Activated CD8-positive, alpha-beta memory T cell treated with anti-CD3 and anti-CD28 coated beads for 24 hours (primary cell): ENCODE measurements around the gene CERK.
"Not testable (repeated sequence)": the region's sequence is repeated elsewhere in the genome, so short reads cannot be mapped to it uniquely, and the experiment has no call there.

Experiments
- DNase-seq: peaks from one replicate; pipeline ENCODE4 v3.0.0-alpha.2; 2020

CERK gene

DNA sequence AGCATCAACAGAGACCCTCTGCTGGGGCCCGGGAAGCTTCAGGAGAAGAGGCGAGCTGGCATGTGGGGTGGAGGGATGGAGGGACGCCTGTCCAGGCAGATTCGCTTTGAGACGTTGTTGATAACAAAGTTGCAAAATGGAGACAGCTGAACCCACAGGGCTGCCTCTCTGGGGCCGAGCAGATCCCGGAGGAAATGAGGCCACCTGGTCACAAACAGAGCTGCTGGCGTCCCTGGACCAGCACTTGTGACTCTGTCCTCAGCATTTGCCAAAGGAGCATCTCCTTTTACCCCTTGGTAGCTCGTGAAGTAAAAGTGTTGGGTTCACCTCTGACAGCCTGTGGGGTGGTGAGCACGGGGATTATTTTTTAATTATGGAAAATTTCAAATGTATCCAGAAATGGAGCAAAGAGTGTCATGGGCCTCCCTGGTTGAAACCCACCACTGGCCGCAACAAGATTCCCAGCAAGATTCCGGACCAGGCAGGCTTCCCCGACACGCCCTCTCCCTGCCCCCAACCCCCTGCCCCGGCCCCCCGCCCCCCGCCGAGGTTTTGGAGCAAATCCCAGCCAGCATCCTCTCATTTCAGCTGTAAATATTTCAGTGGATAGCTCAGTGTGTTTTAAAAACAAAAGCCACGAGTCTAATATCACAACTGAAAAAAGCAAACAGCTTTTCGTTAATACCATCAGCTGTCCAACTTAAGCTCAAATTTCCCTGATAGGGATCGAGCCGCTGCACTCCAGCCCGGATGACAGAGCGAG, 97.6 kb downstream of the CERK start:
- DNase-seq, result no peak

DNA sequence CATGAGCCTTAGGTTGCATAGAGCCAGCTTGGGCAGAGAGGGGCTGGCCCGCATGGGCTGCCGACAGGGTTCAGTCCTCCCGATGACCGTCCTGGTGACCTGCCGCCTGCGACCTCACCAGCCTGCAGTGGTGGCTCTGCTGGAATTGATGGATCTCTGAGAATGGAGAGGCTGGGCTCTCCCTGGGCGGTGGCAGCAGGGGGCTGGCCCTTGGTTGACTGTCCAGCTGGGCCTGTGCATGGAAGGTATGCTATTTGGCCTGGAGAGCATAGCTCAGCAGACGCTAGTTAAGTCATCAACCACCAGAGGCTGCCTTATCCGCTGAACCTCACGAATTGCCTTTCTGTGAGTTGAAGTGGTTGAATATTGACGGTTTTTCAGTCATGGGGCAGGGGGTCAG, 98.2 kb downstream of the CERK start:
- no peak for DNase-seq

DNA sequence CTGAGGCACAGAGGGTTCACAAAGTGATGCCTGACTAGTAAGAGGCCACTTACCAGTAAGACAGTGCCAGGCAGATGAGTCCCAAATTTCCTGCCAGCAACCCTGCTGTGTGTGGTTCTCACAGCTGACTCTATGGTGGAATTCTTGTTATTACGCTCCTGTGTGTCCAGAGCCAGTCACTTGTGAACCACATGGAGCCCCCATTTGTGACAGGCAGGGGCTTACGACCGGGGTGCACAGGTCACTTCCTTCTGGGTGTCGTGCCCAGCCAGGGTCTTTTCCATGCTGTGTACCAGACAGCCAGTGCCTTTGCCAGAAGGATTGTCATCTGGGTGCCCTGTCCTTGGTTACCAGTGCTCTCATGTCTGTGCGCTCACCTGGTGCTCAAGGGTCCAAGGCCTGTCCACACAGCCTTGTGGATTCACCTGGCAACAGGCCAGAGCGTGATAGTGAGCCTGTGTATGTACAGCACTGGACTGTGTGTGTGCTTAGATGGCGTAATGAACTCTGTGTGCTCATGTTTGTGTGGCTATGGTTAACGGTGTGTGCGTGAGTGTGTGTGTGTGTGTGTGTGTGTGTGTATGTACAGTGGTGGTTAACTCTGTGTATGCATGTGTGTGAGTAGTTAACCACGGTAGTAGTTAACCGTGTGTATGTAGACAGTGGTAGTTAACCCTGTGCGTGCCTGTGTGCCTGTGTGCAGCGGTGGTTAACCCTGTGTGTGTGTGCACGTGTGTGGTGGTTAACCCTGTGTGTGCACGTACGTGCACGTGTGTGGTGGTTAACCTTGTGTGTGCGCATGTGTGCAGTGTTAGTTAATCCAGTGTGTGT, 99.2 kb downstream of the CERK start:
- DNase-seq, result no peak

DNA sequence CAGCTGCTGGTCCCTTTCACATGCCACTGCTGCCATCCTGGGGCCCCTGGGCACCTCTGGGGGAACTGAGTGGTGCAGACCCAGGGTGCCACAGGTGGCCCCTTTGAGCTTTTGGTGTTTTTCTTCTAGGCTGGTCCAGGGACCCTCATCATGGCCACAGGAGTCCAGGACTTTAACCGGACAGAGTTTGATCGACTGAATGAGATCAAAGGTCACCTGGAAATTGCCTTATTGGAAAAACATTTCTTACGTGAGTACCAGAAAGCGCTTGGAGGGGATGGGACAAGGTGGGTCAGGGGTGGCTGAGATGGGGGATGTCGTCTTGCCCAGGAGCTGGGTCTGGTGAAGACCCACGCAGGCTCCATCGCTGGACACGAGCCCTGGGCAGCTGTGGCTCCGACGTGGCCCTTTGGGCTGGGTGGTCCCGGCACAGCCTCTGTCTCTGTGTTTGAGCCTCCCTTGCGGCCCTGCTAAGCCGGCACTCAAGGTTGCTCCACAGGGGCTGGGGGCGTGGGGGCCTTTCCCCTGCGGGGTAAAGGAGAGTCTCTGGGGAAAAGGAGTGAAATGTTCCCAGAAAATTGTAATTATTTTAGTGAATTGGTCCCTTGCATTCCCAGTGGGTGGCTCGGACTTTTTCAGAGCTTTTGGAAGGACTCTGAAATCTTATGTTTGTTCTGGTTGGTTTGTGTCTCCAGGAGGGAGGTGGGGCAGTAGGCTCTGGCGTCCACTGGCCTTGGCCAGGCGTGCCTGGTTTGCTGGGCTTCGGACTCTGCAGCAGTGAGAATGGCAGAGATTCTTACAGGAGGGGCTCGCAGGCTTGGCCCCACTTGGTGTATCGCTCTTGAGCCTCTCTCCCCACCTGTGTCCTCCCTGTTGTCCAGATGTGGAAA, 100.1 kb downstream of the CERK start:
- no peak for DNase-seq

DNA sequence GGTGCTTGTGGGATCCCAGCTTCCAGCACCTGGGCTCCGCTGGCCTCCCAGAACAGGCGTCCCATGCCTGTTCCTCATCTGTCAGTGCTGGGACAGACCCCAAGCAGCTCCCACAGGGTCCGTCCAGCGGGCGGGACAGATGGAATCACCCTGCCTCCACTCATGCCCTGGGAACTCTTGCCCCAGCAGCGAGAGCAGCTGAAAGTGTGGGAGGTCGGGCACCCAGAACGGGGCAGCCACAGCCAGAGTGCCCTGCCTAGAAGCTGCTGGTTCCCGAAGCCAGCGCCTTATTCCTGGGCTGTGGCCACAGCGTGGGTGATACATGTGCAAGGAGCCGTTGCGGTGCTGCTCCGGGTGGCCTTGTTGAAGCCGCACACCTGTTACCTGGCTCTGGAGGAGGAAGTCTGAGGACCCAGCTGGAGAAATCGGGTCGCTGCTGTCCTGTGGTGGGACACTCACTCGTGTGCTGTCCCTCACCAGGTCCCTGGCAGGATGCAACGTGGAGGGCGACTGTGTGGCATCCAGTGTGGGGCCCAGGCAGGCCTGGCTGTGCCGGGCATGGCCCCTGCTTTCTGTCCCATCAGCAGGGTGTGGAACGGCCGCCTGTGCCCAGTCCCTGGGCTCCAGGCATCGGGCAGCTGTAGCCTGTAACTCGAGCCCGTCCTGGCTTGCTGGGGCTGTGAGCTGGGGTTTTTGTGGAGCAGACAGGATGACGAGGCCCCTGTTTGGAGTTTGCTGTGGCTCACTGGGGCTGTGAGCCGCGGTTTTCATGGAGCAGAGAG, 101.6 kb downstream of the CERK start:
- no peak for DNase-seq

DNA sequence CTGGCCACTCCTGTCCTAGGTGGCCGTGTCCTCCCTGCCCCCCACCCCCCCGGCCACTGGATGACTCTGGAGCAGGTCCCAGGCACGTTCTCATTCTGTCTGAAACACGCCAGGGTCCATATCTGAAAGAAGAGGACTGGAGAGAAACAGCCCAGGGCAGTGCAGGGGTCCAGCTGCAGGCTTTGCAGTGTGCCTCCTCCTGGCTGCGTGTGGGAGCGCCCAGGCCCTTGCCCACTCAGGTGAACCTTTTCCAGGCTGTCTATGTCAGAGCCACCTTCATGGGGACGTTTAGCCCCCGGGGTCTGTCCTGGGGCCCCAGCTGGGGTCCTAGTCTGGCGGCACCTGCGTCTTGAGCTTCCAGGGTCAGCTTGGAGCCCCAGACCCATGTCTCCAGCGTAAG, 102.3 kb downstream of the CERK start:
- no peak for DNase-seq

DNA sequence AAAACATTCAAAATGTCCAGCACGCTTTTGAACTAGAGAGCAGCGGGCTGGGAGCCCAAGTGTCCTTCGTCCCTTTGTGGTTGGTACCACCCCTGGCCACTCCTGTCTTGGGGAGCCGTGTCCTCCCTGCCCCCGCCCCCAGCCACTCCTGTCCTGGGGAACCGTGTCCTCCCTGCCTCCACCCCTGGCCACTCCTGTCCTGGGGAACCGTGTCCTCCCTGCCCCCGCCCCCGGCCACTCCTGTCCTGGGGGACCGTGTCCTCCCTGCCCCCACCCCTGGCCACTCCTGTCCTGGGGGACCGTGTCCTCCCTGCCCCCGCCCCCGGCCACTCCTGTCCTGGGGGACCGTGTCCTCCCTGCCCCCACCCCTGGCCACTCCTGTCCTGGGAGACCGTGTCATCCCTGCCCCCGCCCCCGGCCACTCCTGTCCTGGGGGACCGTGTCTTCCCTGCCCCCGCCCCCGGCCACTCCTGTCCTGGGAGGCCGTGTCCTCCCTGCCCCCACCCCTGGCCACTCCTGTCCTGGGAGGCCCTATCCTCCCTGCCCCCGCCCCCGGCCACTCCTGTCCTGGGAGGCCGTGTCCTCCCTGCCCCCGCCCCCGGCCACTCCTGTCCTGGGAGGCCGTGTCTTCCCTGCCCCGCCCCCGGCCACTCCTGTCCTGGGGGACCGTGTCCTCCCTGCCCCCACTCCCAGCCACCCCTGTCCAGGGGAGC, 102.9 kb downstream of the CERK start:
- not testable (repeated sequence) for DNase-seq
